Hepatocyte (in vitro differentiated cells): ENCODE results near the gene MAPK8. TPM values are rescaled to one million over a fixed set of nuclear protein-coding genes. Genes with fewer than 3 reads are reported as not detected.

ENCODE experiments used
- DNase-seq: peaks from one replicate; pipeline ENCODE4 v3.0.0-alpha.2; 2016; ENCODE audit warnings: low spot score
- H2AFZ ChIP-seq: fragments of 200-600 bp; sonication (generic); 2 replicates; pipeline ENCODE4 v1.6.0; 2016; ENCODE audit warnings: antibody characterized with exemption, mild to moderate bottlenecking
- H3K27ac ChIP-seq: fragments of 200-600 bp; sonication (generic); 2 replicates; pipeline ENCODE4 v1.5.1; 2016; ENCODE audit warnings: mild to moderate bottlenecking
- H3K27me3 ChIP-seq: fragments of 200-600 bp; sonication (generic); 2 replicates; pipeline ENCODE4 v1.6.1; 2016
- H3K36me3 ChIP-seq: fragments of 200-600 bp; sonication (generic); replicated peaks from 2 replicates; pipeline ENCODE4 v1.5.1; 2016; ENCODE audit warnings: low read depth; ENCODE audit not compliant: insufficient read depth
- H3K4me1 ChIP-seq: fragments of 200-600 bp; sonication (generic); 2 replicates; pipeline ENCODE4 v1.5.1; 2016; ENCODE audit warnings: mild to moderate bottlenecking, moderate library complexity; ENCODE audit not compliant: insufficient read depth
- H3K4me2 ChIP-seq: fragments of 200-600 bp; sonication (generic); 2 replicates; pipeline ENCODE4 v1.6.0; 2016
- H3K4me3 ChIP-seq: fragments of 200-600 bp; sonication (generic); 2 replicates; pipeline ENCODE4 v1.5.1; 2016; ENCODE audit warnings: mild to moderate bottlenecking
- H3K79me2 ChIP-seq: fragments of 200-600 bp; sonication (generic); 2 replicates; pipeline ENCODE4 v1.6.0; 2017; ENCODE audit warnings: mild to moderate bottlenecking
- H3K9me2 ChIP-seq: fragments of 200-600 bp; sonication (generic); replicated peaks from 2 replicates; pipeline ENCODE4 v1.6.0; 2017; ENCODE audit warnings: mild to moderate bottlenecking; ENCODE audit not compliant: insufficient read depth
- H3K9me3 ChIP-seq: fragments of 200-600 bp; sonication (generic); 2 replicates; pipeline ENCODE4 v1.5.1; 2016; ENCODE audit warnings: low read depth, mild to moderate bottlenecking
- H4K20me1 ChIP-seq: fragments of 200-600 bp; sonication (generic); 2 replicates; pipeline ENCODE4 v1.6.0; 2016; ENCODE audit warnings: mild to moderate bottlenecking; ENCODE audit not compliant: insufficient read depth, poor library complexity, severe bottlenecking
- EZH2 ChIP-seq: fragments of 200-600 bp; sonication (generic); IDR thresholded peaks from 2 replicates; pipeline ENCODE4 v1.6.1; 2016; ENCODE audit warnings: antibody characterized with exemption, mild to moderate bottlenecking, borderline replicate concordance
- EZH2phosphoT487 ChIP-seq: fragments of 200-600 bp; sonication (generic); IDR thresholded peaks from one replicate; pipeline ENCODE4 v1.6.1; 2018; ENCODE audit warnings: antibody characterized with exemption, mild to moderate bottlenecking, low read depth, moderate library complexity; ENCODE audit not compliant: unreplicated experiment, severe bottlenecking
- WGBS: methylation state at CpG from one replicate; pipeline ENCODE4 v1.1.6; 2016; ENCODE audit warnings: low lambda C conversion rate; ENCODE audit errors: missing lambda C conversion rate; 5-methylcytosine and 5-hydroxymethylcytosine counted together
- polyA plus RNA-seq: library from polyadenylated mRNA; unstranded; fragments of >200 nt; fragmentation: Nextera tagmentation; extraction: Ambion mirVana; gene quantifications from 2 replicates; pipeline ENCODE4 v1.2.1, GENCODE V29; 2016
- total RNA-seq: library from RNA; depleted of rRNA; stranded (reverse); fragments of >200 nt; gene quantifications from 2 replicates; pipeline ENCODE4 v1.2.3, GENCODE V29; 2014
- TF ChIP-seq, protein P1 (sequence below): fragments of 200-600 bp; sonication (generic); IDR thresholded peaks from 2 replicates; pipeline ENCODE4 v1.5.1; 2016; ENCODE audit warnings: antibody characterized with exemption, mild to moderate bottlenecking; ENCODE audit not compliant: poor library complexity

Gene MAPK8
- total and polyA plus RNA-seq, 2 experiments from 2014 or later: 20.9 to 73.2 TPM

DNA sequence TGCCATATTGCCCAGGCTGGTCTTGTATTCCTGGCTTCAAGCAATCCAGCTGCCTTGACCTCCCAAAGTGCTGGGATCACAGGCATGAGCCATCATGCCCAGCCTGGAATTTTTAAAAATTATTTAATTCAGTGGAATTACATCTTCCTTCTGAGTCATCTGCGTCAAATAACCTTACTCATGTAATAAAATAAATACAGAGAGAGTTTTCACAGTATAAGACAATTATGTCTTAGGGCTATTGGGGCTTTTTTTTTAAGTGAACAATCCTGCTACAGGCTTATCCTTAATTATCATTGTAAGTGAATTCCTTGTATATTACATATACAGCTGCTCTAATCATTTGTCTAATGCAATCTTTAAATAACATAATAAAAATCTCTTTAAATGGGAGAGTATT, 108.3 kb downstream of the MAPK8 start:
- H3K9me3 ChIP-seq: peaks cover 11% of the 10 kb centered on the region
- peaks cover 7% of the 10 kb centered on the region for H3K4me1 ChIP-seq
- H3K4me3 ChIP-seq: no peak overlapping the region
- no peaks in the 10 kb centered on the region for H4K20me1 ChIP-seq
- H3K27ac ChIP-seq: no peak overlapping the region
- TF ChIP-seq EZH2 (no peak), EZH2phosphoT487 (no peak)
- TF ChIP-seq, protein P1, sequence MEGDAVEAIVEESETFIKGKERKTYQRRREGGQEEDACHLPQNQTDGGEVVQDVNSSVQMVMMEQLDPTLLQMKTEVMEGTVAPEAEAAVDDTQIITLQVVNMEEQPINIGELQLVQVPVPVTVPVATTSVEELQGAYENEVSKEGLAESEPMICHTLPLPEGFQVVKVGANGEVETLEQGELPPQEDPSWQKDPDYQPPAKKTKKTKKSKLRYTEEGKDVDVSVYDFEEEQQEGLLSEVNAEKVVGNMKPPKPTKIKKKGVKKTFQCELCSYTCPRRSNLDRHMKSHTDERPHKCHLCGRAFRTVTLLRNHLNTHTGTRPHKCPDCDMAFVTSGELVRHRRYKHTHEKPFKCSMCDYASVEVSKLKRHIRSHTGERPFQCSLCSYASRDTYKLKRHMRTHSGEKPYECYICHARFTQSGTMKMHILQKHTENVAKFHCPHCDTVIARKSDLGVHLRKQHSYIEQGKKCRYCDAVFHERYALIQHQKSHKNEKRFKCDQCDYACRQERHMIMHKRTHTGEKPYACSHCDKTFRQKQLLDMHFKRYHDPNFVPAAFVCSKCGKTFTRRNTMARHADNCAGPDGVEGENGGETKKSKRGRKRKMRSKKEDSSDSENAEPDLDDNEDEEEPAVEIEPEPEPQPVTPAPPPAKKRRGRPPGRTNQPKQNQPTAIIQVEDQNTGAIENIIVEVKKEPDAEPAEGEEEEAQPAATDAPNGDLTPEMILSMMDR: no peak
- no peaks in the 10 kb centered on the region for H3K36me3 ChIP-seq
- WGBS: 100% methylated on average over 1 of the region's 1 CpG
- H3K9me2 ChIP-seq: no peaks in the 10 kb centered on the region
- H2AFZ ChIP-seq: no peak overlapping the region
- DNase-seq: no peak
- H3K4me2 ChIP-seq: no peak overlapping the region
- H3K27me3 ChIP-seq: no peaks in the 10 kb centered on the region
- H3K79me2 ChIP-seq: no peaks in the 10 kb centered on the region

DNA sequence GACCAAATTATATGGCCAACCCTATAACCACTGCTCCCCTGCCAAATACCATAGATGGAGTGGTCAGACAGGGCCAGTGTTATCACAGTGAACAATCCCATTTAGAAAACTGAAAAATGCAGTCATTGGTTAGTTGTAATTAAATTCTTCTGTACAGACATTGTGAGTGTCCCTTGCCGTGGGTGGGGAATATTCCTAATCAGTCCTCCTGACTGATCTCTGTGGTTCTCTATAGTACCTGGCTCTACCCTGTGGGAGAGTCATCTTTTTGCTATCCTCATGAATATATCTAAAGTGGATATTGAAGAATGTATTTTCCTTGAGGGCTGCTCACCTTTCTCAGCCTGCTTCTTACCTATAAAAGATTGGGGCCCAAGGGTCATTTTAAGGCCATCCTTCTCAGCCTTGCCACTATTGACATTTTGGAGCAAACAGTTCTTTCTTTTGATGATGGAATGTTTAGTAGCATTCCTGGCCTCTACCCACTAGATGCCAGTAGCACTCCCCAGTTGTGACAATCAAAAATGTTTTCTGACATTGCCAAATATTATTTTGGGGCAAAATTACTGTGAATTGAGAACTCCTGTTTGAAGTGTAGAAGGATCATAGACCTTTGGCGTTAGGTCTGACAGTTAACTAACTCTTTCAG, 110.2 kb downstream of the MAPK8 start:
- no peak for TF ChIP-seq EZH2
- TF ChIP-seq, protein P1: no peak
- TF ChIP-seq EZH2phosphoT487: no peak
- H2AFZ ChIP-seq: no peak overlapping the region
- H3K9me3 ChIP-seq: peaks cover 11% of the 10 kb centered on the region
- H3K27me3 ChIP-seq: no peaks in the 10 kb centered on the region
- no peak overlapping the region for H3K27ac ChIP-seq
- H3K4me1 ChIP-seq: peaks cover 7% of the 10 kb centered on the region
- no peak overlapping the region for H3K4me2 ChIP-seq
- no peaks in the 10 kb centered on the region for H3K36me3 ChIP-seq
- no peak overlapping the region for H3K4me3 ChIP-seq
- 78% methylated on average over 2 of the region's 2 CpGs for WGBS
- H3K79me2 ChIP-seq: no peaks in the 10 kb centered on the region
- no peaks in the 10 kb centered on the region for H4K20me1 ChIP-seq
- DNase-seq: no peak
- H3K9me2 ChIP-seq: no peaks in the 10 kb centered on the region

DNA sequence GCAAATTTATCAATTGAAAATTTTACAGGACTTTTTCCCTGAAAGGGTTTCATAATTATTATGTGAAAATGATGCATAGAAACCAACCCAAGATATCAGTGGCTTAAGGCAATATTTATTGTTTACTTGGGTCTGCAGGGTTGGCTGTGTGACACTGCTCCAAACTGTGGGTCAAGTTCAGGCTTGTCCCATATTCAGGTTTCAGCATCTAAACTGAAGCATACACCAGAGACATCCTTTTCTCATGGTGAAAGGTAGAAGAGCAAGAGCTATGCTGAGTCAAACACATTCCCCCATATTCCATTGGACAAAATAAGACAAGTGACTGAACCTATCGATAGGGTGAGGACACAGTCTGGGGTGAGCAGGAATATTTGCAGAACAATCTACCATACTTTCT, 110.9 kb downstream of the MAPK8 start:
- Histone ChIP-seq H3K4me2 (no peak overlapping the region), H3K4me1 (peaks cover 7% of the 10 kb centered on the region), H3K79me2 (no peaks in the 10 kb centered on the region), H2AFZ (no peak overlapping the region), H3K4me3 (no peak overlapping the region), H3K27ac (no peak overlapping the region), H3K36me3 (no peaks in the 10 kb centered on the region), H3K27me3 (no peaks in the 10 kb centered on the region), H3K9me3 (peaks cover 10% of the 10 kb centered on the region), H3K9me2 (no peaks in the 10 kb centered on the region), H4K20me1 (no peaks in the 10 kb centered on the region)
- TF ChIP-seq EZH2: no peak
- no peak for TF ChIP-seq EZH2phosphoT487
- TF ChIP-seq, protein P1: no peak
- DNase-seq: no peak
- WGBS: 93% methylated on average over 1 of the region's 1 CpG
